ENCODE data around the gene PTGES3L.

DNA sequence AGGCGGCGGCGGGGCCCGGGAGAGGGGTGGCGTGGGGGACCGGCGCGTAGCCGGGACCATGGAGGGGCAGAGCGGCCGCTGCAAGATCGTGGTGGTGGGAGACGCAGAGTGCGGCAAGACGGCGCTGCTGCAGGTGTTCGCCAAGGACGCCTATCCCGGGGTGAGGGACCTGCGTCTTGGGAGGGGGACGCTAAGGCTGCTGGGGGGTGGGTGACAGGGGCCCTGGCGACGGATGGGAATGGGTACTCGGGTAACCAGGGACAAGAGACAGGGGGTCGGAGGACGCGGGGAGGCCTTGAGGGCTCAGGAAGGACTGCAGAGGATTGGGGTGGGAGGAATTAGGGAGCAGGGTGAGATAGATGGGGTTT lies 45.4 kb upstream of the PTGES3L start:
- TF ChIP-seq, protein P1, sequence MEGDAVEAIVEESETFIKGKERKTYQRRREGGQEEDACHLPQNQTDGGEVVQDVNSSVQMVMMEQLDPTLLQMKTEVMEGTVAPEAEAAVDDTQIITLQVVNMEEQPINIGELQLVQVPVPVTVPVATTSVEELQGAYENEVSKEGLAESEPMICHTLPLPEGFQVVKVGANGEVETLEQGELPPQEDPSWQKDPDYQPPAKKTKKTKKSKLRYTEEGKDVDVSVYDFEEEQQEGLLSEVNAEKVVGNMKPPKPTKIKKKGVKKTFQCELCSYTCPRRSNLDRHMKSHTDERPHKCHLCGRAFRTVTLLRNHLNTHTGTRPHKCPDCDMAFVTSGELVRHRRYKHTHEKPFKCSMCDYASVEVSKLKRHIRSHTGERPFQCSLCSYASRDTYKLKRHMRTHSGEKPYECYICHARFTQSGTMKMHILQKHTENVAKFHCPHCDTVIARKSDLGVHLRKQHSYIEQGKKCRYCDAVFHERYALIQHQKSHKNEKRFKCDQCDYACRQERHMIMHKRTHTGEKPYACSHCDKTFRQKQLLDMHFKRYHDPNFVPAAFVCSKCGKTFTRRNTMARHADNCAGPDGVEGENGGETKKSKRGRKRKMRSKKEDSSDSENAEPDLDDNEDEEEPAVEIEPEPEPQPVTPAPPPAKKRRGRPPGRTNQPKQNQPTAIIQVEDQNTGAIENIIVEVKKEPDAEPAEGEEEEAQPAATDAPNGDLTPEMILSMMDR (IDR thresholded peaks at IDR 0.05; ENCODE audit: low read depth, low read length, missing input control) = no peak
- no peak for TF ChIP-seq FOXA1 (IDR thresholded peaks at IDR 0.05)
- no peak for TF ChIP-seq HNF4G (IDR thresholded peaks at IDR 0.05)
- TF ChIP-seq, protein P2, sequence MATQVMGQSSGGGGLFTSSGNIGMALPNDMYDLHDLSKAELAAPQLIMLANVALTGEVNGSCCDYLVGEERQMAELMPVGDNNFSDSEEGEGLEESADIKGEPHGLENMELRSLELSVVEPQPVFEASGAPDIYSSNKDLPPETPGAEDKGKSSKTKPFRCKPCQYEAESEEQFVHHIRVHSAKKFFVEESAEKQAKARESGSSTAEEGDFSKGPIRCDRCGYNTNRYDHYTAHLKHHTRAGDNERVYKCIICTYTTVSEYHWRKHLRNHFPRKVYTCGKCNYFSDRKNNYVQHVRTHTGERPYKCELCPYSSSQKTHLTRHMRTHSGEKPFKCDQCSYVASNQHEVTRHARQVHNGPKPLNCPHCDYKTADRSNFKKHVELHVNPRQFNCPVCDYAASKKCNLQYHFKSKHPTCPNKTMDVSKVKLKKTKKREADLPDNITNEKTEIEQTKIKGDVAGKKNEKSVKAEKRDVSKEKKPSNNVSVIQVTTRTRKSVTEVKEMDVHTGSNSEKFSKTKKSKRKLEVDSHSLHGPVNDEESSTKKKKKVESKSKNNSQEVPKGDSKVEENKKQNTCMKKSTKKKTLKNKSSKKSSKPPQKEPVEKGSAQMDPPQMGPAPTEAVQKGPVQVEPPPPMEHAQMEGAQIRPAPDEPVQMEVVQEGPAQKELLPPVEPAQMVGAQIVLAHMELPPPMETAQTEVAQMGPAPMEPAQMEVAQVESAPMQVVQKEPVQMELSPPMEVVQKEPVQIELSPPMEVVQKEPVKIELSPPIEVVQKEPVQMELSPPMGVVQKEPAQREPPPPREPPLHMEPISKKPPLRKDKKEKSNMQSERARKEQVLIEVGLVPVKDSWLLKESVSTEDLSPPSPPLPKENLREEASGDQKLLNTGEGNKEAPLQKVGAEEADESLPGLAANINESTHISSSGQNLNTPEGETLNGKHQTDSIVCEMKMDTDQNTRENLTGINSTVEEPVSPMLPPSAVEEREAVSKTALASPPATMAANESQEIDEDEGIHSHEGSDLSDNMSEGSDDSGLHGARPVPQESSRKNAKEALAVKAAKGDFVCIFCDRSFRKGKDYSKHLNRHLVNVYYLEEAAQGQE (IDR thresholded peaks at IDR 0.05) = no peak
- no peak for TF ChIP-seq JUND (IDR thresholded peaks at IDR 0.05)
- no peak for TF ChIP-seq SP1 (IDR thresholded peaks at IDR 0.05)
- no peak for TF ChIP-seq NR2F2 (IDR thresholded peaks at IDR 0.05)

Data from liver (tissue), 3 donors.